Neural cell (in vitro differentiated cells): ENCODE data around the gene CCDC107. TPM values are rescaled to one million over a fixed set of nuclear protein-coding genes. Genes with fewer than 3 reads are reported as not detected.

Experiments
- H2AFZ ChIP-seq: fragments of 200-600, 300-800 bp; sonication (generic), shearing (Covaris generic); 2 replicates; pipeline ENCODE4 v1.6.0; 2014; ENCODE audit warnings: low read depth, mild to moderate bottlenecking, antibody characterized with exemption, low read length, moderate library complexity
- H3F3A ChIP-seq: fragments of 200-600 bp; shearing (Covaris generic); 2 replicates; pipeline ENCODE4 v1.6.1; 2016; ENCODE audit warnings: mild to moderate bottlenecking, moderate library complexity, mixed read lengths, antibody characterized with exemption, low read length; ENCODE audit not compliant: insufficient read depth, poor library complexity, severe bottlenecking
- H3K27ac ChIP-seq: fragments of 200-600, 300-800 bp; sonication (generic), shearing (Covaris generic); 2 replicates; pipeline ENCODE4 v1.5.1; 2014; ENCODE audit warnings: mild to moderate bottlenecking, low read length, moderate library complexity
- H3K27me3 ChIP-seq: fragments of 300-800, 200-600 bp; sonication (generic), shearing (Covaris generic); 2 replicates; pipeline ENCODE4 v1.6.0; 2014; ENCODE audit warnings: mild to moderate bottlenecking, low read depth, low read length, moderate library complexity; ENCODE audit not compliant: insufficient read depth
- H3K36me3 ChIP-seq: fragments of 300-800, 200-600 bp; sonication (generic), shearing (Covaris generic); 2 replicates; pipeline ENCODE4 v1.5.1; 2014; ENCODE audit warnings: mild to moderate bottlenecking, antibody characterized with exemption, low read length, moderate library complexity; ENCODE audit not compliant: insufficient read depth
- H3K4me2 ChIP-seq: fragments of 300-800, 200-600 bp; sonication (generic), shearing (Covaris generic); 2 replicates; pipeline ENCODE4 v1.6.0; 2014; ENCODE audit warnings: mild to moderate bottlenecking, low read length
- H3K4me3 ChIP-seq: fragments of 300-800, 200-600 bp; sonication (generic), shearing (Covaris generic); 2 replicates; pipeline ENCODE4 v1.5.1; 2014; ENCODE audit warnings: mild to moderate bottlenecking, low read length, moderate library complexity
- H3K79me2 ChIP-seq: fragments of 200-600 bp; shearing (Covaris generic); replicated peaks from 2 replicates; pipeline ENCODE4 v1.6.0; 2014; ENCODE audit warnings: mild to moderate bottlenecking, low read length, moderate library complexity; ENCODE audit not compliant: insufficient read depth
- H3K9ac ChIP-seq: fragments of 300-800, 200-600 bp; sonication (generic), shearing (Covaris generic); 2 replicates; pipeline ENCODE4 v1.6.1; 2016; ENCODE audit warnings: mild to moderate bottlenecking, low read length, mixed read lengths
- H3K9me2 ChIP-seq: fragments of 200-600 bp; shearing (Covaris generic); 2 replicates; pipeline ENCODE4 v1.6.1; 2016; ENCODE audit warnings: mild to moderate bottlenecking, low read length, mixed read lengths; ENCODE audit not compliant: insufficient read depth
- H3K9me3 ChIP-seq: fragments of 200-600, 300-800 bp; sonication (generic), shearing (Covaris generic); 2 replicates; pipeline ENCODE4 v1.6.1; 2016; ENCODE audit warnings: mild to moderate bottlenecking, mixed run types, low read length, moderate library complexity, mixed read lengths
- H4K20me1 ChIP-seq: fragments of 200-600 bp; shearing (Covaris generic); 2 replicates; pipeline ENCODE4 v1.6.1; 2016; ENCODE audit warnings: mild to moderate bottlenecking, mixed run types; ENCODE audit not compliant: insufficient read depth
- EP300 ChIP-seq: fragments of 450-650 bp; conservative IDR thresholded peaks from 2 replicates; pipeline ENCODE4 v1.6.1; 2014; ENCODE audit warnings: antibody characterized with exemption, mild to moderate bottlenecking, moderate library complexity; ENCODE audit not compliant: poor library complexity, severe bottlenecking
- EZH2 ChIP-seq: fragments of 200-600, 300-800 bp; shearing (Covaris generic), sonication (generic); IDR thresholded peaks from 2 replicates; pipeline ENCODE4 v1.6.1; 2014; ENCODE audit warnings: antibody characterized with exemption, low read length, borderline replicate concordance, mild to moderate bottlenecking; ENCODE audit not compliant: insufficient read depth, poor library complexity, severe bottlenecking
- MXI1 ChIP-seq: fragments of 450-650 bp; conservative IDR thresholded peaks from 2 replicates; pipeline ENCODE4 v1.6.1; 2014; ENCODE audit warnings: antibody characterized with exemption, mild to moderate bottlenecking; ENCODE audit not compliant: poor library complexity, severe bottlenecking
- RAD21 ChIP-seq: fragments of 450-650 bp; conservative IDR thresholded peaks from 2 replicates; pipeline ENCODE4 v1.6.1; 2014; ENCODE audit warnings: antibody characterized with exemption, mild to moderate bottlenecking, moderate library complexity
- REST ChIP-seq: IDR thresholded peaks from 2 replicates; pipeline ENCODE4 v1.6.1; 2012; ENCODE audit warnings: borderline replicate concordance
- SMC3 ChIP-seq: fragments of 450-650 bp; conservative IDR thresholded peaks from 2 replicates; pipeline ENCODE4 v1.6.1; 2014; ENCODE audit warnings: antibody characterized with exemption, mild to moderate bottlenecking, moderate library complexity; ENCODE audit not compliant: poor library complexity
- TAF1 ChIP-seq: IDR thresholded peaks from 2 replicates; pipeline ENCODE4 v1.6.1; 2012; ENCODE audit warnings: low read depth
- polyA plus RNA-seq: library from polyadenylated mRNA; depleted of rRNA; stranded (reverse); fragments of >200 nt; gene quantifications from 2 replicates; pipeline ENCODE4 v1.2.3, GENCODE V29; 2014

The CCDC107 gene
- polyA plus RNA-seq, 1 donor from 2014 or later: 41.4 TPM

GRCh38 chr9:35682520-35683315 is 24.6 kb downstream of the CCDC107 start:
- H3K79me2 ChIP-seq: no peaks in the 10 kb centered on the region
- no peak overlapping the region for H3K4me2 ChIP-seq
- no peak overlapping the region for H3K9ac ChIP-seq
- no peaks in the 10 kb centered on the region for H3K36me3 ChIP-seq
- no peak for TF ChIP-seq REST
- no peaks in the 10 kb centered on the region for H3K9me3 ChIP-seq
- no peaks in the 10 kb centered on the region for H3K27me3 ChIP-seq
- no peaks in the 10 kb centered on the region for H3F3A ChIP-seq
- H3K27ac ChIP-seq: no peak overlapping the region
- H3K4me3 ChIP-seq: no peak overlapping the region
- no peaks in the 10 kb centered on the region for H3K9me2 ChIP-seq
- H2AFZ ChIP-seq: no peak overlapping the region
- no peaks in the 10 kb centered on the region for H4K20me1 ChIP-seq

GRCh38 chr9:35683323-35683722 is 25.2 kb downstream of the CCDC107 start:
- H3K4me3 ChIP-seq: no peak overlapping the region
- no peaks in the 10 kb centered on the region for H3K79me2 ChIP-seq
- no peak for TF ChIP-seq MXI1
- TF ChIP-seq SMC3: no peak
- no peak for TF ChIP-seq RAD21
- no peak for TF ChIP-seq REST
- H3K9ac ChIP-seq: no peak overlapping the region
- H3K27ac ChIP-seq: no peak overlapping the region
- no peaks in the 10 kb centered on the region for H3K36me3 ChIP-seq
- H3K27me3 ChIP-seq: no peaks in the 10 kb centered on the region
- no peaks in the 10 kb centered on the region for H3F3A ChIP-seq
- no peaks in the 10 kb centered on the region for H3K9me2 ChIP-seq
- no peak overlapping the region for H3K4me2 ChIP-seq
- no peaks in the 10 kb centered on the region for H3K9me3 ChIP-seq
- H4K20me1 ChIP-seq: no peaks in the 10 kb centered on the region
- no peak overlapping the region for H2AFZ ChIP-seq

- no peaks in the 10 kb centered on the region for H3F3A ChIP-seq
Measured at GRCh38 chr9:35684921-35685320, 26.8 kb downstream of the CCDC107 start.

More at GRCh38 chr9:35684921-35685320, 26.8 kb downstream of the CCDC107 start:
- no peak overlapping the region for H2AFZ ChIP-seq
- H3K79me2 ChIP-seq: no peaks in the 10 kb centered on the region
- no peaks in the 10 kb centered on the region for H3K9me2 ChIP-seq
- TF ChIP-seq EP300: no peak
- TF ChIP-seq RAD21: no peak
- no peak for TF ChIP-seq MXI1
- no peak for TF ChIP-seq EZH2
- no peak for TF ChIP-seq SMC3
- no peak for TF ChIP-seq TAF1
- H3K27ac ChIP-seq: no peak overlapping the region
- H3K27me3 ChIP-seq: peaks cover 10% of the 10 kb centered on the region
- H3K9ac ChIP-seq: no peak overlapping the region
- no peaks in the 10 kb centered on the region for H4K20me1 ChIP-seq
- no peaks in the 10 kb centered on the region for H3K36me3 ChIP-seq
- H3K4me3 ChIP-seq: no peak overlapping the region
- no peak overlapping the region for H3K4me2 ChIP-seq
- H3K9me3 ChIP-seq: no peaks in the 10 kb centered on the region
